HG03457 (cell line): ENCODE results near the gene C7orf33.

Experiments used
- ATAC-seq: cut with Tn5 transposase; IDR thresholded peaks from one replicate; pipeline ENCODE4 v1.9.1; 2021; ENCODE audit warnings: moderate number of reproducible peaks; ENCODE audit not compliant: unreplicated experiment

Gene C7orf33

GRCh38 chr7:148624735-148625134 is 34.2 kb downstream of the C7orf33 start:
- no peak for ATAC-seq

DNA sequence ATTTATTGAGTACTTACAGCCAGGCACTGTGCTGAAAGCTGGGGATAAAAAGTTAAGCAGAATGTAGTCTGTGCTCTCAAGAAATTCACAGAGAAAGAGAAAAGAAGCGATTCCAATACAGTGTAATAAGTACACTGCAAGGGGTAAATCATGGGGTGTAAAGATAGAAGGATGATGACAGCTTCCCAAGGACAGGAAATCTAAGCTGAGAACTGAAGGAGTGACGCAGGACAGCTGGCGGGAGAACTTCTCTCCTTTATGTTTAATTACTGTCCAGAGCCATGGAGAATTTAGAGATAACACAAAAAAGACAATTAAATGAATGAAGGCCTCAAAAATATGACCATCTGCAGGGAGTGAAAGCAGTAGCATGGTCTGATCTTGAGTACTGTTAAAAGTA is 34.8 kb downstream of the C7orf33 start:
- ATAC-seq = no peak

- ATAC-seq = no peak
Measured at GRCh38 chr7:148626828-148627227, 36.3 kb downstream of the C7orf33 start.

DNA sequence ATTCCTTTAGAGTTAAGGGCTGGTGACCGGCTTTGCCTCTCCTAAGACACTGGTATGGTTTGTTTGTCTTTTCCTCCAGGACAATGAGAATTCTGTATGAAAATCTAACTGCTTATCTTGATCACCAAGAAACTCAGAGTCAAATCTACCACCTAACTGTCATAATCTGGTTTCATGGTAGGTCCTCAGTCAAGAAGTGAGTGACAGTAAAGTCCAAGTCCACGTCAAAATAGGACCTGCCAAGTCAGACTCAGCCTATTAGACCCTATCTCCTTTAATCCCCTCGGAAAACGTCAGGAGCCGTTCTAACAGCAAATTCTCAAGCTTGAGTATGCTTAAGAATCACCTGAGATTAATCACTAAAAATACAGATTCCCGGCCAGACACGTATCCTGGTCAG is 37.4 kb downstream of the C7orf33 start:
- no peak for ATAC-seq

- no peak for ATAC-seq
Measured at GRCh38 chr7:148630078-148630477, 39.5 kb downstream of the C7orf33 start.

- no peak for ATAC-seq
Measured at GRCh38 chr7:148633761-148634160, 43.2 kb downstream of the C7orf33 start.

- ATAC-seq = no peak
Measured at GRCh38 chr7:148637094-148637493, 46.5 kb downstream of the C7orf33 start.

GRCh38 chr7:148645898-148646297 is 55.3 kb downstream of the C7orf33 start:
- ATAC-seq = no peak

DNA sequence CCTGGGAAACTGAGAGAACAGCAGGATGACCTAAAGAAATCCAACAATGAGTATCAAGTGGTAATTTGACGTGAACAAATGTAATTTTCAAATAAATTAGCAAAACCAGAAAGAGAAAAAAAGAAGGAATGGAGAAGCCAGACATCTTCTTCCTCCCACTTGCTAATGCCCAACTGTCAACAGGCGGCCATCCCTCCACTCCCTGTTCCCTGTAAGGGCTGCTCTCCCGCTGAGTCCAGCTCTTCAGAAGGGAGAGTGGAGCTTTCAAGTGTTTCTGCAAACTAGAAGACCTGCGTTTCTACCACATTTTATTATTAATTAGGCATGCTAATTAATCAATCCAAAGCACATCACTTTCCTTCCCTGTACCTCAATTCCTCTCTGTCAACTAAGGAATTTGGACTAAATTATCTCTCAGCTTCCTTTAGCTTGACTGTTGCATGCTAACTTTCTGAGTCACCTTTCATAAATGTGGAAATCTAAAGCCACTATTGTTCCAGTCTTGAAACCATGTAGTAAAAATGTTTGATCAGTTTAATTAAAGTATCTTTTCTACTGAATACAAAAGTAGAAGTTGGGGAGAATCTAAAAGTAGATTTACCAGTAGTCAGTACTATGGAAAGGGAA is 59.8 kb downstream of the C7orf33 start:
- no peak for ATAC-seq

- no peak for ATAC-seq
Measured at GRCh38 chr7:148652773-148653172, 62.2 kb downstream of the C7orf33 start.

GRCh38 chr7:148657929-148658328 is 67.4 kb downstream of the C7orf33 start:
- no peak for ATAC-seq

DNA sequence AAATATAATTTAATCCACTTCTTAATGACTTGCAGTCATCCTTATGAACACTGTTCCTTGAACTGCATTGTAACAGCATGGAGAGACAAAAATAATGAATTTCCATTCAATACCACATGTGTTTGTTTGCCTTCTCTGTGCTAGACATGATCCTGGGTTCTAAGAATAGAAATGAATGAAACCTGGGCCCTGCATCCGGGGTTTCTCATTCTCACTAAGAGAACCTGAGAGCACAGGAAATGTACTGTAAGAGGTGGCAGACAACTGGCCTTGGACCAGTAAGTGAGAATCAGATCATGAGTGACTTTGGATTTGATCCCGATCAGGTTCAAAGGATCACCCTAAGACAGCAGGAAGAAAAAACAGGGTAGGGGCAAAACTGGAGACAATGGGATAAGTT is 70.9 kb downstream of the C7orf33 start:
- no peak for ATAC-seq

GRCh38 chr7:148662646-148663045 is 72.1 kb downstream of the C7orf33 start:
- ATAC-seq = no peak

DNA sequence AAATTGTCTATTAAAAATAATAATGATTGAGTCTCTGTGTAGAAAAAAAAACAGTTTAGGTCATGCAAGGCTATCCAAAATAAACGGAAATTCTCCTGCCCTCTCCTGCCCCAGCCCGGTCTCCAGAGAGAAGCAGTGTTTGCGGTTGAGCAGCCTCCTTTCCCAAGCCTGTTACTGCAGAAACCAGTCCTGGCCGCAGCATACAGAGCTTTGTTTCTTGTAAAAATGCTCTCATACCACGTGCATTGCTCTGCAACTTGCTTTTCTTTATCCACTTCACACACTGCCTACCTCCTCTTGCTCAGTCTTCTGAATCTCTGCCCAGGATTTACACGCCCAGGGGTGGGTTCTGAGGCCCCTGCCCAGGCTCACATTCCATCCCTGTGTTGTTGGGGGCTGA is 73.8 kb downstream of the C7orf33 start:
- ATAC-seq = no peak

DNA sequence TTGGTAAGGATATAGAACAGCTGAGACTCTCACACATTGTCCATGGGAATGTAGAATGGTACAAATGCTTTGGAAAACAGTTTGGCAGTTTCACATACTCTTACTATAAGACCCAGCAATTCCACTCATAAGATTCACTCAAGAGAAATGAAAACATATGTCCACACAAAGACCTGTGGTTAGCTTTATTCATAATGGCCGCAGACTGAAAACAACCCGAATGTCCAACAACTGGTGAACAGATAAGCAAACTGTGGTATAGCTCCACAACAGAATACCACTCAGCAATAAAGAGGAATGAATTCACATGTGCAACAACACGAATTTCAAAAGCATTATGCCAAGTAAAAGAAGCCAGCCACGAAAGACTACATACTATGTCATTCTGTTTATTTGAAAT is 74.7 kb downstream of the C7orf33 start:
- no peak for ATAC-seq
